Measurements from ENCODE around the gene BHLHE23.

BHLHE23 gene

DNA sequence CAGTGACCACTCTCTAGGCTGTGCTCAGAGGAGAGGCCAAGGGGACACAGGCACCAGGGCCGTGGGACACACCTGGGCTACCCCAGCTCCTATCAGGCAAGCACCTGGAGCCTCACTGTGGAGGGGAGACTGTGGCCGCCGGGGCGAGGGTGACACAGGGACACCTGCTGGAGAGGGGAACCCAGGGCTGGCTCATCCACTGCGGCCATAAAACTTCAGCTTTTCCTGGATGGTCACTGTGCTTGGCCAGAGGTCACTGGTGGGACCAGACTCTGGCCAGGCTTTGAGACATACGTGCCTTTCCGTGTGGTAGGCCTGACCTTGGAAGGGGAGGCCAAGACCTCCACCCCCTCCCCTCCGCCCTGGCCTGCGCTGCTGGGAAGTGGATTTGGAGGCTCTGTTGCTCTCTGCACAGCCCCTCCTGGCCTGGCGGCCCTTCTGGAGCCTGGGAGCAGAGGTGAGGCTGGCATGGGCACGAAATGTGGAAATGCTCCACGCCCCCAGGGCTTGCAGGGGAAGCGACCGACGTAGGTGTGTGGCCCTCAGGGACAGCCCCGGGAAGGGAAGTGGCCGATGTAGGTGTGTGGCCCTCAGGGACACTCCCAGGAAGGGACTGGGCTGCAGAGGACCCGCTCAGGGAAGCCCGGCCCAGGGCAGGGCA, 42.9 kb upstream of the BHLHE23 start:
- Histone ChIP-seq H3K27me3 (ENCODE audit: insufficient read depth, low read length) (peaks cover 54% of the 10 kb centered on the region), H3K36me3 (ENCODE audit: insufficient read depth, low read length) (no peaks in the 10 kb centered on the region), H3K27ac (ENCODE audit: low read depth, low read length) (no peak overlapping the region), H2AFZ (ENCODE audit: low read length, unreplicated experiment) (no peak overlapping the region), H3K4me1 (ENCODE audit: control insufficient read depth, insufficient read depth, low read length, unreplicated experiment) (no peaks in the 10 kb centered on the region), H3K4me3 (ENCODE audit: low read depth, low read length) (no peak overlapping the region), H3K79me2 (ENCODE audit: control insufficient read depth, insufficient read depth, low read length, unreplicated experiment) (no peaks in the 10 kb centered on the region)

DNA sequence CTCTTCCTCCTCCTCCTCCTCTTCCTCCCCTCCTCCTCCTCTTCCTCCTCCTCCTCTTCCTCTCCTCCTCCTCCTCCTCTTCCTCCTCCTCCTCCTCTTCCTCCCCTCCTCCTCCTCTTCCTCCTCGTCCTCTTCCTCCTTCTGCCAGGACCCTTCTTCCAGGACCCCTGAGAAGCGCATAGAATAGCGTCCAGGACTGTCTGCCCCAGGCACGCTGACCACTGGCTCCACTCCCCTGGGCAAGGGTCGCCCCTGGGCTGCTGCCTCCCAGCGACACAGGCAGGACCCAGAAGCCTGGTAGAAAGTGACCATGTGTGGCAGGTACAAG, 42.4 kb upstream of the BHLHE23 start:
- no peak overlapping the region for H3K27ac ChIP-seq (ENCODE audit: low read depth, low read length)
- no peaks in the 10 kb centered on the region for H3K36me3 ChIP-seq (ENCODE audit: insufficient read depth, low read length)
- H3K79me2 ChIP-seq (ENCODE audit: control insufficient read depth, insufficient read depth, low read length, unreplicated experiment), result no peaks in the 10 kb centered on the region
- H2AFZ ChIP-seq (ENCODE audit: low read length, unreplicated experiment), result no peak overlapping the region
- H3K4me1 ChIP-seq (ENCODE audit: control insufficient read depth, insufficient read depth, low read length, unreplicated experiment), result no peaks in the 10 kb centered on the region
- no peak overlapping the region for H3K4me3 ChIP-seq (ENCODE audit: low read depth, low read length)
- H3K27me3 ChIP-seq (ENCODE audit: insufficient read depth, low read length), result peaks cover 59% of the 10 kb centered on the region

DNA sequence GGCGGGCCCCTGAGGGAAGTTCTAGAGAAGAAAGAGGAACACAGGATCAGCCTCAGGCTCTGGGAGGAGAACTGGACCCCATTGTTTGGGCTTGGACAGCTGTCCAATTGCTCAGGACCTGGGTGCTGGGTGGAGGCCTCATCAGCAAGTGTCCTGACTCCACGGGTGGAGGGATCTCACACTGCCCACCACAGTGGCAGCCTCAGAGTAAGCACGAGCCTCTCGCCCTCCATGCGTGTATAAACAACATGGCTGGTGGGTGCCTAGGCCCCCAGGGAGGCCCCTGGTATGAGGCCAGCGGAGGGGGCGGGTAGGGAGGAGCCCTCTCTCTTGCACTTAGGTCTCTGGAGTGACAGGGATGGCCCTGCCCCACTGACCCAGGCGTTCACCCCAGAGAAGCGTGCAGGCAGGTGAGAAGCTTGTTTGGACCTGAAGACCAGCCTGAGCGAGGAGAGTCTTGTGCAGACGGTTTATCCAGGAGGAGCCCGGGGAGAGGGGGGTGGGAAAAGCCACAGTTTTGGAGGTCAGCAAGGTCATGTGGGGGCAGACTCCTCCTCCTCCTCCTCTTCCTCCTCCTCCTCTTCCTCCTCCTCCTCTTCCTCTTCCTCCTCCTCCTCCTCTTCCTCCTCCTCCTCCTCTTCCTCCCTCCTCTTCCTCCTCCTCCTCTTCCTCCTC, 41.9 kb upstream of the BHLHE23 start:
- H3K27ac ChIP-seq (ENCODE audit: low read depth, low read length), result no peak overlapping the region
- H3K27me3 ChIP-seq (ENCODE audit: insufficient read depth, low read length), result peaks cover 61% of the 10 kb centered on the region
- H3K4me1 ChIP-seq (ENCODE audit: control insufficient read depth, insufficient read depth, low read length, unreplicated experiment), result no peaks in the 10 kb centered on the region
- no peak overlapping the region for H2AFZ ChIP-seq (ENCODE audit: low read length, unreplicated experiment)
- H3K4me3 ChIP-seq (ENCODE audit: low read depth, low read length), result no peak overlapping the region
- no peaks in the 10 kb centered on the region for H3K79me2 ChIP-seq (ENCODE audit: control insufficient read depth, insufficient read depth, low read length, unreplicated experiment)
- no peaks in the 10 kb centered on the region for H3K36me3 ChIP-seq (ENCODE audit: insufficient read depth, low read length)

DNA sequence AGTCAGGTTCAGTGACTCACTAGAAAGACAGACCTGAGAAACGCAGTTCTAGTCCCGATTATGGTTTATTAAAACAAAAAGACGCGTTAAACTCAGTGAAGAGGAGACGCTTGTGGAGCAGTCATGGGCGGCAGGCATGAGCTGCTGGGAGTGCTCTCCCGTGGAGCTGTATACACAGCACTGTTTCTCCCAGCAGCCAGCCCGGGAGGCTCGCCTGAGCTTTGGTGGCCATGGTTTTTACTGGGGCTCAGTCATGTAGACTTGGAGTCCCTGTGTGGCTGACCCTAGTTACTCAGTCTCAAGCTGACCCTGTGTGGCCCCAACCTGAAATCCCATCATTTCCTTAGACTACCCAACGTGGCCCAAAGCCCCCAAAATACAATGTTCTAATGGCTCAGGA, 41.2 kb upstream of the BHLHE23 start:
- H3K27ac ChIP-seq (ENCODE audit: low read depth, low read length), result no peak overlapping the region
- peaks cover 61% of the 10 kb centered on the region for H3K27me3 ChIP-seq (ENCODE audit: insufficient read depth, low read length)

DNA sequence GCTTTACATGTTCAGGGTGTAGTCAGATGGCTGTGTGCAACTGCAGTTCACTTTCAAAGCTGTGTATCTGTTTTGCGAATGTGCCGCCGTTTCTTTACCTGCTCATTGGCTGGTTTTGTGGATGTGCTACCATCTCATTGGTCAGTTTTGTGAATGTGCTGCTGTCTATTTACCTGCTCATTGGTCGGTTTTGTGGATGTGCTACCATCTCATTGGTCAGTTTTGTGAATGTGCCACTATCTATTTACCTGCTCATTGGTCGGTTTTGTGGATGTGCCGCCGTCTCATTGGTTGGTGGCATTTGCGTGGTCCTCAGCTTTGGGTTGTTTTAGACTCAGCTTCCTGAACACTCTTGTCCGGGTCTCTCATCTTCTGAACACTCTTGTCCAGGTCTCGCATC, 40.5 kb upstream of the BHLHE23 start:
- no peaks in the 10 kb centered on the region for H3K79me2 ChIP-seq (ENCODE audit: control insufficient read depth, insufficient read depth, low read length, unreplicated experiment)
- no peaks in the 10 kb centered on the region for H3K36me3 ChIP-seq (ENCODE audit: insufficient read depth, low read length)
- H3K4me3 ChIP-seq (ENCODE audit: low read depth, low read length), result no peak overlapping the region
- no peaks in the 10 kb centered on the region for H3K4me1 ChIP-seq (ENCODE audit: control insufficient read depth, insufficient read depth, low read length, unreplicated experiment)
- H3K27ac ChIP-seq (ENCODE audit: low read depth, low read length), result no peak overlapping the region
- H3K27me3 ChIP-seq (ENCODE audit: insufficient read depth, low read length), result peaks cover 61% of the 10 kb centered on the region
- no peak overlapping the region for H2AFZ ChIP-seq (ENCODE audit: low read length, unreplicated experiment)

More for the DNA sequence above, 41.2 kb upstream of the BHLHE23 start:
- no peaks in the 10 kb centered on the region for H3K36me3 ChIP-seq (ENCODE audit: insufficient read depth, low read length)
- H3K4me3 ChIP-seq (ENCODE audit: low read depth, low read length), result no peak overlapping the region
- H2AFZ ChIP-seq (ENCODE audit: low read length, unreplicated experiment), result no peak overlapping the region
- H3K79me2 ChIP-seq (ENCODE audit: control insufficient read depth, insufficient read depth, low read length, unreplicated experiment), result no peaks in the 10 kb centered on the region
- H3K4me1 ChIP-seq (ENCODE audit: control insufficient read depth, insufficient read depth, low read length, unreplicated experiment), result no peaks in the 10 kb centered on the region

DNA sequence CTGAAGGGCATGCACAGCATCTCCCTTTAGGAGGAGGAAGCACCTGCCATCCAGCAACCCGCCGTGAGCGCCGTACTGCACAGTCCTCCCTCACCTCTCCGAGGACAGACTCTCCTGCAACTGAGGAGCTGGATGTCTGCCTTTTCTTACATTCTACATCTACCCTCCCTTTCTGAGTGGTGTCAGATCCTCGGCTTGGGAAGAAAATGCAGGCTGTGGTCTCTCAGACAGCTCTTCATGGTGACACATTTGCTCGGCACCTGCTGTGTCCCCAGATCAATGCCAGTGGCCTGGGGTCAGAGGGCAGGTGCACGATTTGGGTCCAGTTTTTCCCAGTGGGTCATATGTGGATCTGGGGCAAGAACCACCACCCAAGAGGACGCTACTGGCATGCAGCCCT, 40.1 kb upstream of the BHLHE23 start:
- Histone ChIP-seq H3K4me1 (ENCODE audit: control insufficient read depth, insufficient read depth, low read length, unreplicated experiment) (no peaks in the 10 kb centered on the region), H3K36me3 (ENCODE audit: insufficient read depth, low read length) (no peaks in the 10 kb centered on the region), H3K79me2 (ENCODE audit: control insufficient read depth, insufficient read depth, low read length, unreplicated experiment) (no peaks in the 10 kb centered on the region), H3K4me3 (ENCODE audit: low read depth, low read length) (no peak overlapping the region), H3K27ac (ENCODE audit: low read depth, low read length) (no peak overlapping the region), H3K27me3 (ENCODE audit: insufficient read depth, low read length) (peaks cover 62% of the 10 kb centered on the region), H2AFZ (ENCODE audit: low read length, unreplicated experiment) (no peak overlapping the region)

DNA sequence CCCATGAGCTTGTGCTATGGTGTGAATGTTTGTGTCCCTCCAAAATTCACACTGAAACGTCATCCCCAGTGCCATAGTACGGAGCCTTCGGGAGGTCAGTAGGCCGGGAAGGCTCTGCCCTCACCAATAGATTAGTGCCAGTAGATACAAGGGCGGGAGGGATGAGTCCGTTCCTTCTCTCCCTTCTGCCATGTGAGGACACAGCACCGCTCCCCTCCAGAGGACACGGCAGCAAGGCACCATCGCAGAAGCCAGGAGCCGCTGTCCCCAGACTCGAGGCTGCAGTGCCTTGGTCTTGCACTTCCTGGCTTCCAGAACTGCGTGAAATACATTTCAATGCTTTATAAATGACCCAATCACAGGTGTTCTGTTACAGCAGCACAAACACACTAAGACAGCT, 39.2 kb upstream of the BHLHE23 start:
- Histone ChIP-seq H3K79me2 (ENCODE audit: control insufficient read depth, insufficient read depth, low read length, unreplicated experiment) (no peaks in the 10 kb centered on the region), H3K4me3 (ENCODE audit: low read depth, low read length) (no peak overlapping the region), H2AFZ (ENCODE audit: low read length, unreplicated experiment) (no peak overlapping the region), H3K4me1 (ENCODE audit: control insufficient read depth, insufficient read depth, low read length, unreplicated experiment) (no peaks in the 10 kb centered on the region), H3K36me3 (ENCODE audit: insufficient read depth, low read length) (no peaks in the 10 kb centered on the region), H3K27me3 (ENCODE audit: insufficient read depth, low read length) (peaks cover 61% of the 10 kb centered on the region), H3K27ac (ENCODE audit: low read depth, low read length) (no peak overlapping the region)

DNA sequence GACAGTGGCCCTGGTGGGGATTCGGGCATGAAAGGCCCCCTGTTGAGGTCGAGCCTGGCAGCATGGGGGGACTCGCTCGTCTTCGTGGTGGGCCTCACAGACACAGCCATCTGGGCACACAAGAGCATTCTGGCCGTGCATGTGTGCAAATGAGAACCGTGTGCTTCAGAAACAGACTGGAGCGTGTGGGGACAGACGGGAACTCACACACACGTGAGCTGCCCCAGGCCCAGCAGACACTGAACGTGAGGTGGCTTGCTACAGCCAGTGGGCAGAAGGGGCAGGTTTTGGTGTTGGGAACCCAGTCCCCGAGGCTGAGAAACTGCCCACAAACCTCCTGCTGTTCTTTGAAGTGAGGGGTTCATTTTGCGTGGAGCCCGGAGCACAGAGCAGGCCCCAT, 38.6 kb upstream of the BHLHE23 start:
- Histone ChIP-seq H3K4me3 (ENCODE audit: low read depth, low read length) (no peak overlapping the region), H3K36me3 (ENCODE audit: insufficient read depth, low read length) (no peaks in the 10 kb centered on the region), H3K27ac (ENCODE audit: low read depth, low read length) (no peak overlapping the region), H3K4me1 (ENCODE audit: control insufficient read depth, insufficient read depth, low read length, unreplicated experiment) (no peaks in the 10 kb centered on the region), H2AFZ (ENCODE audit: low read length, unreplicated experiment) (no peak overlapping the region), H3K27me3 (ENCODE audit: insufficient read depth, low read length) (peaks cover 63% of the 10 kb centered on the region), H3K79me2 (ENCODE audit: control insufficient read depth, insufficient read depth, low read length, unreplicated experiment) (no peaks in the 10 kb centered on the region)

DNA sequence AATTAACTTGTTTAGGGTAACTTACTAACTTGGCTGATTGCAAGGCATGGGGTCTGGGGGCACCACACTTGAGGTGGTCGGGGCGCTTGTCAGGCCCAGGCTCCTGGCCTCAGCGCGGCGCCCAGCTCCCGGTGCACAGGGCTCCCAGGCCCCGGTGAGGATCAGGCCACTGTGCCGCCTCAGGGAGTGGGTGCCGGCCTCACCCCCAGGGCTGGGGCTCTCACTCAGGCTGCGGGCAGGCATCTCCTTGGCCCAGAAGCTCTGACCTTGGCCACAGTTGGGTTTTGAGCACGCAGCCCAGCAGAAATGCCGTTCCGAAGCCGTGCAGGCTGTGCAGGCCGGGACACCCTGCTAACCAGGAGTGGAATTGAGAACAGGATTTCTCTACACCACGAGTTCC, 37.8 kb upstream of the BHLHE23 start:
- H2AFZ ChIP-seq (ENCODE audit: low read length, unreplicated experiment), result no peak overlapping the region
- H3K27me3 ChIP-seq (ENCODE audit: insufficient read depth, low read length), result peaks cover 71% of the 10 kb centered on the region
- no peaks in the 10 kb centered on the region for H3K79me2 ChIP-seq (ENCODE audit: control insufficient read depth, insufficient read depth, low read length, unreplicated experiment)
- H3K4me3 ChIP-seq (ENCODE audit: low read depth, low read length), result no peak overlapping the region
- no peak overlapping the region for H3K27ac ChIP-seq (ENCODE audit: low read depth, low read length)
- H3K4me1 ChIP-seq (ENCODE audit: control insufficient read depth, insufficient read depth, low read length, unreplicated experiment), result no peaks in the 10 kb centered on the region
- no peaks in the 10 kb centered on the region for H3K36me3 ChIP-seq (ENCODE audit: insufficient read depth, low read length)

DNA sequence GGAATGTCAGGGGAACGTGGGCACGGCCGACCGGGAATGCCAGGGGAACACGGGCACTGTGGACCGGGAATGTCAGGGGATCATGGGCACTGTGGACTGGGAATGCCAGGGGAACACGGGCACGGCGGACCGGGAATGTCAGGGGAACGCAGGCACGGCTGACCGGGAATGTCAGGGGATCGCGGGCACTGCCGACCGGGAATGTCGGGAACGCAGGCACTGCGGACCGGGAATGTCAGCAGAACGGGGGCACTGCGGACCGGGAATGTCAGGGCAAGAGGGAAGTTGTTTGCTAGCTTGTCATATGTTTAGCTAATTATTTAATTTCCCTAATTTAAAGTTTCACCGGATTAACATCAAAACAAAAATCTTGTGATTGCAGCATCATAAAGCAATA, 37.4 kb upstream of the BHLHE23 start:
- Histone ChIP-seq H3K27me3 (ENCODE audit: insufficient read depth, low read length) (peaks cover 75% of the 10 kb centered on the region), H3K79me2 (ENCODE audit: control insufficient read depth, insufficient read depth, low read length, unreplicated experiment) (no peaks in the 10 kb centered on the region), H3K4me1 (ENCODE audit: control insufficient read depth, insufficient read depth, low read length, unreplicated experiment) (no peaks in the 10 kb centered on the region), H3K4me3 (ENCODE audit: low read depth, low read length) (no peak overlapping the region), H3K27ac (ENCODE audit: low read depth, low read length) (no peak overlapping the region), H2AFZ (ENCODE audit: low read length, unreplicated experiment) (no peak overlapping the region), H3K36me3 (ENCODE audit: insufficient read depth, low read length) (no peaks in the 10 kb centered on the region)

Measured in ACC112 (cell line).